Breast epithelium (tissue), 3 donors: ENCODE measurements around the gene NKX6-2.

Source experiments
- POLR2A ChIP-seq: fragments of 450-650 bp; IDR thresholded peaks from one replicate; pipeline ENCODE4 v1.6.1; 2016; ENCODE audit warnings: antibody characterized with exemption, mild to moderate bottlenecking, moderate library complexity
- POLR2AphosphoS5 ChIP-seq, 3 donors: sonication (generic); formaldehyde crosslinking; IDR thresholded peaks; one replicate each; pipeline ENCODE4 v1.6.1; 2017; ENCODE audit warnings: antibody characterized with exemption in 3 of 3
- TF ChIP-seq, protein P1 (sequence below), 3 donors: fragments of 450-650 bp; IDR thresholded peaks; one replicate each; pipeline ENCODE4 v1.5.1; 2016 to 2017; ENCODE audit warnings: antibody characterized with exemption in 3 of 3, mild to moderate bottlenecking in 3 of 3, moderate library complexity in 3 of 3

DNA sequence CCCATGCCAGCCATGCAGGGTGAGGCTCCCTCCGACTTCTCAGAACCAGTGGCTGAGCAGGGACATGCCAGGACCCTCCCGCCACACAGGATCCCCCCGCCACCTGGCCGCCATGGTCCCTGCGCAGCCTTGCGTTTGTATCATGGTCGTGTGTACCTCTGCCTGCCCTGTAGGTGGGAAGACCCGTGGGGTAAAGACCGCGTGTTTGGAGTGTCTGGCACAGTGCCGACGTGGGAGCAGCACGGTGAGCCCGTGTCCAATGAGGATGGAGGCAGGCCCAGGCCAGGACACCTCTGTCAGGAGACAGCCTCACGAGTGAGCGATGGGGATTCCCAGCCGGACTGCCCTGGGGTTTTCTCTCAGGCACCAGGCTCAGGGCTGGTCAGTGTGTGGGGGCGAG, 31.9 kb downstream of the NKX6-2 start:
- TF ChIP-seq, protein P1, sequence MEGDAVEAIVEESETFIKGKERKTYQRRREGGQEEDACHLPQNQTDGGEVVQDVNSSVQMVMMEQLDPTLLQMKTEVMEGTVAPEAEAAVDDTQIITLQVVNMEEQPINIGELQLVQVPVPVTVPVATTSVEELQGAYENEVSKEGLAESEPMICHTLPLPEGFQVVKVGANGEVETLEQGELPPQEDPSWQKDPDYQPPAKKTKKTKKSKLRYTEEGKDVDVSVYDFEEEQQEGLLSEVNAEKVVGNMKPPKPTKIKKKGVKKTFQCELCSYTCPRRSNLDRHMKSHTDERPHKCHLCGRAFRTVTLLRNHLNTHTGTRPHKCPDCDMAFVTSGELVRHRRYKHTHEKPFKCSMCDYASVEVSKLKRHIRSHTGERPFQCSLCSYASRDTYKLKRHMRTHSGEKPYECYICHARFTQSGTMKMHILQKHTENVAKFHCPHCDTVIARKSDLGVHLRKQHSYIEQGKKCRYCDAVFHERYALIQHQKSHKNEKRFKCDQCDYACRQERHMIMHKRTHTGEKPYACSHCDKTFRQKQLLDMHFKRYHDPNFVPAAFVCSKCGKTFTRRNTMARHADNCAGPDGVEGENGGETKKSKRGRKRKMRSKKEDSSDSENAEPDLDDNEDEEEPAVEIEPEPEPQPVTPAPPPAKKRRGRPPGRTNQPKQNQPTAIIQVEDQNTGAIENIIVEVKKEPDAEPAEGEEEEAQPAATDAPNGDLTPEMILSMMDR (IDR thresholded peaks at IDR 0.05): no peak
- TF ChIP-seq POLR2A (no peak), POLR2AphosphoS5 (IDR thresholded peaks at IDR 0.05) (no peak)
